HCT116 (cell line): ENCODE results near the gene GNB1. TPM values are rescaled to one million over a fixed set of nuclear protein-coding genes. Genes with fewer than 3 reads are reported as not detected.
A peak's percentile ranks its signal among the peaks of the same experiment; 100 is the strongest.

Experiments
- ATAC-seq: fragments of 200-7000 bp; cut with Tn5 transposase; 2 replicates; pipeline ENCODE4 v1.9.1; 2020; ENCODE audit warnings: mild to moderate bottlenecking, moderate library complexity
- BruUV-seq: library from RNA; stranded (reverse); fragments of 400-500 nt; replicated peaks from 2 replicates; lab custom pipeline; 2021; lab: Mats Ljungman, UMichigan
- CTCF ChIA-PET: fragments of 300-600 bp; sonication (Branson Sonifier 250); formaldehyde crosslinking; loops from one replicate; lab custom pipeline; 2021; ENCODE audit warnings: antibody characterized with exemption; lab: Charles Lee
- POLR2A ChIA-PET: fragments of 300-600, 350-600 bp; sonication (Branson Sonifier 250); formaldehyde crosslinking; loops from one replicate; lab custom pipeline; 2021; ENCODE audit warnings: antibody characterized with exemption; lab: Charles Lee
- RAD21 ChIA-PET, 2 experiments: fragments of 300-600 bp; sonication (Branson Sonifier 250); formaldehyde crosslinking; loops; one replicate each; lab custom pipeline; 2023; ENCODE audit warnings: low total read pairs in 2 of 2; ENCODE audit not compliant: uncharacterized antibody in 2 of 2, unreplicated experiment in 2 of 2, low non-redundant PET in 1 of 2; lab: Charles Lee
- DNase-seq: peaks from one replicate; pipeline ENCODE4 v3.0.0-alpha.2; 2010; ENCODE audit warnings: low read depth, low spot score
- H2AFZ ChIP-seq: fragments of 200-600 bp; shearing (Covaris generic), sonication (generic); 2 replicates; pipeline ENCODE4 v1.6.1; 2017; ENCODE audit warnings: low read depth, mixed run types, mixed read lengths, antibody characterized with exemption, low read length; ENCODE audit not compliant: poor library complexity, severe bottlenecking
- H3K27ac ChIP-seq: 2 replicates; pipeline ENCODE4 v1.5.1; 2012; ENCODE audit warnings: low read depth, low read length
- H3K27me3 ChIP-seq: fragments of 200-600 bp; sonication (generic); 2 replicates; pipeline ENCODE4 v1.6.1; 2016; ENCODE audit warnings: mixed run types, low read length, mixed read lengths; ENCODE audit not compliant: insufficient read depth
- H3K36me3 ChIP-seq, 2 experiments: fragments of 200-500 bp in 1 of 2; fragments of 200-600 bp in 1 of 2; sonication (Bioruptor generic) in 1 of 2; sonication (generic) in 1 of 2; 2 replicates each; pipeline versions ENCODE4 v1.5.1 to v1.6.1; 2014 to 2016; ENCODE audit warnings: low read length in 2 of 2, inconsistent platforms in 1 of 2, mixed read lengths in 1 of 2, mixed run types in 1 of 2; ENCODE audit not compliant: insufficient read depth in 2 of 2, control insufficient read depth in 1 of 2
- H3K4me1 ChIP-seq, 2 experiments: fragments of 200-600 bp in 1 of 2; sonication (generic) in 1 of 2; 2 replicates each; pipeline versions ENCODE4 v1.5.1 to v1.6.1; 2012 to 2017; ENCODE audit warnings: low read length in 2 of 2, inconsistent platforms in 1 of 2, mild to moderate bottlenecking in 1 of 2, mixed read lengths in 1 of 2, mixed run types in 1 of 2, moderate library complexity in 1 of 2; ENCODE audit not compliant: insufficient read depth in 2 of 2, control insufficient read depth in 1 of 2
- H3K4me2 ChIP-seq: fragments of 200-600 bp; sonication (generic); 2 replicates; pipeline ENCODE4 v1.6.1; 2017; ENCODE audit warnings: mixed run types, low read length, mixed read lengths
- H3K4me3 ChIP-seq, 2 experiments: fragments of 200-600 bp in 1 of 2; sonication (generic) in 1 of 2; replicated peaks in 1 of 2; 2 replicates each; pipeline ENCODE4 v1.5.1; 2011 to 2016; ENCODE audit warnings: low read length in 2 of 2, control low read depth in 1 of 2, low read depth in 1 of 2, mild to moderate bottlenecking in 1 of 2, mixed read lengths in 1 of 2, mixed run types in 1 of 2
- H3K79me2 ChIP-seq: fragments of 200-600 bp; sonication (generic); 2 replicates; pipeline ENCODE4 v1.6.1; 2017; ENCODE audit warnings: mild to moderate bottlenecking, mixed run types, low read length, moderate library complexity, mixed read lengths; ENCODE audit not compliant: insufficient read depth
- H3K9ac ChIP-seq: fragments of 200-600 bp; sonication (generic); 2 replicates; pipeline ENCODE4 v1.6.1; 2016; ENCODE audit warnings: low read length, mixed read lengths
- H3K9me2 ChIP-seq: fragments of 200-600 bp; sonication (generic), shearing (Covaris generic); 2 replicates; pipeline ENCODE4 v1.6.1; 2017; ENCODE audit warnings: mixed run types, mild to moderate bottlenecking, moderate library complexity; ENCODE audit not compliant: insufficient read depth
- H3K9me3 ChIP-seq, 2 experiments: fragments of 200-500 bp in 1 of 2; fragments of 200-600 bp in 1 of 2; sonication (Bioruptor generic) in 1 of 2; sonication (generic) in 1 of 2; 2 replicates each; pipeline ENCODE4 v1.6.1; 2014 to 2017; ENCODE audit warnings: low read length in 2 of 2, mixed read lengths in 2 of 2, inconsistent platforms in 1 of 2, low read depth in 1 of 2, mild to moderate bottlenecking in 1 of 2, mixed run types in 1 of 2, moderate library complexity in 1 of 2; ENCODE audit not compliant: control insufficient read depth in 1 of 2, insufficient read depth in 1 of 2
- H4K20me1 ChIP-seq: fragments of 200-600 bp; sonication (generic), shearing (Covaris generic); 2 replicates; pipeline ENCODE4 v1.6.1; 2017; ENCODE audit warnings: mixed run types, mild to moderate bottlenecking, moderate library complexity; ENCODE audit not compliant: insufficient read depth
- CBX3 ChIP-seq: IDR thresholded peaks from 2 replicates; pipeline ENCODE4 v1.6.1; 2012; ENCODE audit warnings: low read depth
- ELF1 ChIP-seq: IDR thresholded peaks from 2 replicates; pipeline ENCODE4 v1.6.1; 2012; ENCODE audit warnings: low read depth, borderline replicate concordance
- JUND ChIP-seq: IDR thresholded peaks from 2 replicates; pipeline ENCODE4 v1.6.1; 2012
- RAD21 ChIP-seq: IDR thresholded peaks from 2 replicates; pipeline ENCODE4 v1.6.1; 2012; ENCODE audit warnings: low read depth, mild to moderate bottlenecking
- ZBTB33 ChIP-seq: IDR thresholded peaks from 2 replicates; pipeline ENCODE4 v1.6.1; 2011; ENCODE audit warnings: mild to moderate bottlenecking, low read length, moderate library complexity; ENCODE audit not compliant: insufficient replicate concordance; ENCODE audit errors: extremely low read depth
- ZFX ChIP-seq: fragments of 450-650 bp; IDR thresholded peaks from 2 replicates; pipeline ENCODE4 v1.6.1; 2017
- intact Hi-C: fragments of 100-400 bp; cut with micrococcal nuclease; formaldehyde crosslinking; loops from 2 replicates; pipeline ENCODE4 v1.10.0; 2022
- total RNA-seq: library from RNA; stranded (reverse); gene quantifications from one replicate; pipeline ENCODE4 v1.2.1, GENCODE V29; 2021; ENCODE audit not compliant: unreplicated experiment
- TF ChIP-seq, protein P1 (sequence below): IDR thresholded peaks from 2 replicates; pipeline ENCODE4 v1.6.1; 2012

The GNB1 gene
- total RNA-seq, 1 experiment from 2014 or later: 371 TPM

DNA sequence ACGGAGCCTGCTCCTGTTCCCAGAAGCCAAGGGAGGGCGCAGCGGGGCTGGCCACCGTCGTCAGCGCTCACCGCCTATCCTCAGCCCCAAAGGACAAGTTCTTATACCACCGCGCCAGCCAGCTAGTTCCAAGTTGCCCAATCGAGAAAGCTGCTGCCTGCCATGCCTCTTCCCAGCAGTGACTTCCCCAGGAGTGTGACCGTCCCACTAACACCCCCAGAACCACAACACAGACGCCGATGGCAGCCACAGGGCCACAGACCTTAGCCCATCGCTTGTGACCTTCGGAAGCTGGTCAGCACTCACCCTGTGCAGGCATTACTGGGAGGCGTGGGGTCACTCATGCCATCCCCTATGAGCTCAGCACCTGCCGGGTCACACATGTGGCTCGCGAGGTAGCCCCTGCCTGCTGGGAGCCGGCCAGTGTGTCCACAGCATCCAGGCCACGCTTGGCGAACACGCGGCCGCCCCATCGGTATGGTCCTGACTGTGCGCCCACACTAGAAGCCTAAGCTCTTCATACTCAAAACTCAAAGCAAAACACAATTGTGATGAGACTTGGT is 132.7 kb downstream of the GNB1 start:
- Histone ChIP-seq H2AFZ (no peak overlapping the region), H3K27ac (peak overlapping the region; percentile 91), H3K4me3 (peak overlapping the region in 1 of 2 experiments; percentile 43; a peak in 3 of 4 replicates), H3K27me3 (no peaks in the 10 kb centered on the region), H3K9me3 (no peaks in the 10 kb centered on the region), H3K79me2 (peaks cover 58% of the 10 kb centered on the region), H3K4me1 (peaks cover 18 to 28% of the 10 kb centered on the region in 2 experiments), H3K9me2 (no peaks in the 10 kb centered on the region), H3K36me3 (peaks cover 7 to 59% of the 10 kb centered on the region in 2 experiments; a peak in 3 of 4 replicates)
- ChIA-PET POLR2A (no interaction called here), CTCF (no interaction called here)
- TF ChIP-seq CBX3 (no peak), JUND (no peak), ELF1 (no peak), RAD21 (no peak)
- TF ChIP-seq, all 23 proteins: peak for 0
- TSS peak; percentile 79 for BruUV-seq
- H4K20me1 ChIP-seq: no peaks in the 10 kb centered on the region
- peak overlapping the region; percentile 70 for H3K9ac ChIP-seq
- no peak for DNase-seq
- peak overlapping the region; percentile 80 for H3K4me2 ChIP-seq
- intact Hi-C loops: no loop called here
- RAD21 ChIA-PET: no interaction called here
- ATAC-seq: no peak

DNA sequence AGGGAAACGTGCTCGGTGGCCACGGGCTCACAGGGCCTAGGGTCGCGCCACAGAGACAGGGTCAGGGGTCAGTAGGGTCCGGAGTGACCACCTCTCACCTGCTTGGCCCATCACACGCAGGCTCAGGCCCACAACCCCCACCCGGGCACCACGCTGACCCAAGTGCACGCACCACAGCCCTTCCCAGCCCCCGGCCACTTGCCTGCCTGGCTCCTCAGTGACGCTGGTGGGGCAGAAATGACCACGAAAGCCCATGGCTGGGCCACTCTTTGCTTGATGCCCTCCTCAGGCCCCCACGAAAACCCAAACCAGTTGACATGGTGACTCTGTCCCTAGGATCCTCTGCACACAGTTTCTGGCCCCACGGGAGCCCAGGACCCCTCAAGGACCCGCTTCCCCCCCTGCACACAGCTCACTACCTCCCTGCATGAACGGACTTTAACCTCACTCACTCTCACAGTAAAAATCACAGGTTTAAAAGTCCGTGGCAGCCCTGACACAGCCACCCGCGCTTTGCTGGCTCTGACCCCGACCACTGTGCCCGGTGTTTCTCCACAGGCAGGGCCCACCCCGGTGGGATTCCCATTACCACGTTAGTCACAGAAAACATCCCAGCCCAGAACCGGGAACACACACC is 133.3 kb downstream of the GNB1 start:
- Histone ChIP-seq H3K4me2 (no peak overlapping the region), H3K9ac (no peak overlapping the region), H3K4me1 (peaks cover 18 to 28% of the 10 kb centered on the region in 2 experiments), H2AFZ (no peak overlapping the region), H3K9me2 (no peaks in the 10 kb centered on the region), H3K9me3 (no peaks in the 10 kb centered on the region), H3K79me2 (peaks cover 52% of the 10 kb centered on the region), H3K36me3 (peaks cover 7 to 57% of the 10 kb centered on the region in 2 experiments), H4K20me1 (no peaks in the 10 kb centered on the region), H3K27me3 (no peaks in the 10 kb centered on the region), H3K4me3 (no peak overlapping the region), H3K27ac (peak overlapping the region; percentile 91)
- ChIA-PET RAD21 (no interaction called here), POLR2A (no interaction called here), CTCF (no interaction called here)
- no TSS peak for BruUV-seq
- ATAC-seq (no peak), DNase-seq (no peak)
- intact Hi-C loops: no loop called here
- TF ChIP-seq, protein P1, sequence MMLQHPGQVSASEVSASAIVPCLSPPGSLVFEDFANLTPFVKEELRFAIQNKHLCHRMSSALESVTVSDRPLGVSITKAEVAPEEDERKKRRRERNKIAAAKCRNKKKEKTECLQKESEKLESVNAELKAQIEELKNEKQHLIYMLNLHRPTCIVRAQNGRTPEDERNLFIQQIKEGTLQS: no peak
- TF ChIP-seq ZBTB33 (no peak), ZFX (no peak)
